SK-N-MC (cell line): Measurements from ENCODE around the gene SLC18A3.

ENCODE experiments used
- DNase-seq: peaks from one replicate; pipeline ENCODE4 v3.0.0-alpha.2; 2011; ENCODE audit warnings: low read depth, low spot score
- H3K27ac ChIP-seq: fragments of 200-600 bp; sonication (generic); 2 replicates; pipeline ENCODE4 v1.5.1; 2016; ENCODE audit warnings: mixed run types
- H3K36me3 ChIP-seq: fragments of 200-600 bp; sonication (generic); 2 replicates; pipeline ENCODE4 v1.6.1; 2017; ENCODE audit warnings: antibody characterized with exemption, low read length, mixed read lengths; ENCODE audit not compliant: insufficient read depth
- H3K4me3 ChIP-seq: fragments of 200-600 bp; sonication (generic); 2 replicates; pipeline ENCODE4 v1.5.1; 2016
- H3K9ac ChIP-seq: fragments of 200-600 bp; sonication (generic); 2 replicates; pipeline ENCODE4 v1.8.0; 2017; ENCODE audit warnings: mixed run types, mixed read lengths; ENCODE audit not compliant: insufficient read length
- H3K9me3 ChIP-seq: fragments of 200-600 bp; sonication (generic); 2 replicates; pipeline ENCODE4 v1.6.1; 2017; ENCODE audit warnings: low read depth, mild to moderate bottlenecking, antibody characterized with exemption, low read length, moderate library complexity, mixed read lengths
- EZH2 ChIP-seq: fragments of 200-600 bp; sonication (generic); IDR thresholded peaks from one replicate; pipeline ENCODE4 v1.6.1; 2017; ENCODE audit warnings: antibody characterized with exemption
- FOXP2 ChIP-seq: optimal IDR thresholded peaks from 2 replicates; pipeline ENCODE3; 2011; ENCODE audit warnings: mild to moderate bottlenecking, moderate library complexity; ENCODE audit not compliant: insufficient read depth; ENCODE audit errors: extremely low read length, control extremely low read depth
- POLR2AphosphoS5 ChIP-seq: IDR thresholded peaks from 2 replicates; pipeline ENCODE4 v1.6.1; 2012; ENCODE audit warnings: mild to moderate bottlenecking, low read depth, low read length, borderline replicate concordance

The SLC18A3 gene

GRCh38 chr10:49598164-49598856, 11.8 kb upstream of the SLC18A3 start:
- H3K36me3 ChIP-seq = no peaks in the 10 kb centered on the region
- no peak for TF ChIP-seq EZH2
- no peak for TF ChIP-seq FOXP2
- TF ChIP-seq POLR2AphosphoS5 = no peak
- H3K9ac ChIP-seq = no peak overlapping the region
- H3K9me3 ChIP-seq = no peaks in the 10 kb centered on the region
- no peak overlapping the region for H3K4me3 ChIP-seq
- no peak overlapping the region for H3K27ac ChIP-seq
- DNase-seq = no peak

DNA sequence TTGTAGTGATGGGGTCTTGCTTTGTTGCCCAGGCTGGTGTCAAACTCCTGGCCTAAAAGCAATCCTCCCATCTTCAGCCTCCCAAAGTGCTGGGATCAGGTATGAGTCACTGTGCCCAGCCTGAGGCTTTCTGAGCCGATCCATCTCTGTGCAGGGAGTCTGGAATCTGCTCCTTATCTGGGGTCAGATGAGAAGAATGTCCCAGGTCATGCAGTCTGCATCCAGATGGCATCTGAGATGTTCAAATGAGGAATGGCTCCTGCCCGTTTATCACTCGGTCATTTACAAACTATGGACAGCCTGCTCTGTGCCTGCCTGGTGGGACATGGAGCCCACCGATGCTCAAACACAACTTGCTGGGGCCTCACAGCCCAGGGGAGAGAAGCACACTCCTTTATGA, 11.1 kb upstream of the SLC18A3 start:
- no peak for DNase-seq
- TF ChIP-seq FOXP2 = no peak
- no peak for TF ChIP-seq POLR2AphosphoS5
- no peak for TF ChIP-seq EZH2
- H3K4me3 ChIP-seq = no peak overlapping the region
- no peaks in the 10 kb centered on the region for H3K9me3 ChIP-seq
- no peak overlapping the region for H3K27ac ChIP-seq
- no peak overlapping the region for H3K9ac ChIP-seq
- no peaks in the 10 kb centered on the region for H3K36me3 ChIP-seq

DNA sequence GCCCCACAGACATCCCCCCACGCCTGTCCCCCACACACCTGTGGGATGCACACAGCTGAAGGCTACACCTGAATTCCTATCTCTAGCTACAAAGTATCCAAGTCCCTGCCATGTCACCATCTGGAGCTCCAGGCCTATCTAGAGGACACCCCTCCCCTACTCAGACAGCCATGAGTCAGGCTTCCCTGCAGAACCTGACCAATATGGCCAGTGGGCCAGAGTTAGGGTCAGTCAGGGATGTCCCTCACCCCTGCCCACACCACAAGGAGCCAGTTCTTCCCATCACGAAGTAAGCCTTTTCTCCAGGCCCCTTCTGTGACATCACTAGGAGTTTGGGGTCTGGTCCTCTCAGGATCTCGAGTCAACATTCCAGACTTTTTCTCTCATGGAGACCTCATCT, 10.6 kb upstream of the SLC18A3 start:
- no peak for TF ChIP-seq POLR2AphosphoS5
- no peak for TF ChIP-seq EZH2
- no peak for TF ChIP-seq FOXP2
- Histone ChIP-seq H3K4me3 (no peak overlapping the region), H3K9ac (no peak overlapping the region), H3K36me3 (no peaks in the 10 kb centered on the region), H3K27ac (no peak overlapping the region), H3K9me3 (no peaks in the 10 kb centered on the region)
- no peak for DNase-seq

DNA sequence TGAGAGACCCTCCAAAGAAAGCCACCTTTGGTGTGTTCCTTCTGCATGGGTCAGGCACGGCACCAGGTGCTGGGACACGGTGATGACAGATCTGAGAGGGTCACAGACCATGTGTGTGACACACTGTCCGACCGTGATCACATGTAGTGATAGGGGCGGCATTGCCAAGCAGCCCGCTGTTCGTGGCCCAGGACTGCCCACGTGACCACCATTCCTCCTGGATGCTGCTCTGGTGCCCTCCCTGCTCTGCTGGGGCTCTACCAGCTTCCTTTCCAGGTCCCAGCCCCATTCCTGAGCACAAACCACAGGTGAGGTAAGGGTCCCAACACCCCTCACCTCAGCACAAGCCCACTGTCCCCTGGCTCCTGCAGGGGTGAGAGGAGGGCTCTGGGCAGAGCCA, 10.1 kb upstream of the SLC18A3 start:
- no peaks in the 10 kb centered on the region for H3K36me3 ChIP-seq
- TF ChIP-seq FOXP2 (no peak), EZH2 (no peak), POLR2AphosphoS5 (no peak)
- no peak overlapping the region for H3K27ac ChIP-seq
- H3K9me3 ChIP-seq = no peaks in the 10 kb centered on the region
- DNase-seq = no peak
- no peak overlapping the region for H3K4me3 ChIP-seq
- no peak overlapping the region for H3K9ac ChIP-seq

- no peak overlapping the region for H3K27ac ChIP-seq
- H3K36me3 ChIP-seq = no peaks in the 10 kb centered on the region
- H3K9me3 ChIP-seq = no peaks in the 10 kb centered on the region
- no peak for DNase-seq
- no peak overlapping the region for H3K9ac ChIP-seq
- TF ChIP-seq FOXP2 = no peak
- no peak for TF ChIP-seq EZH2
- no peak for TF ChIP-seq POLR2AphosphoS5
- H3K4me3 ChIP-seq = no peak overlapping the region
Measured at GRCh38 chr10:49600781-49601400, 9.2 kb upstream of the SLC18A3 start.

DNA sequence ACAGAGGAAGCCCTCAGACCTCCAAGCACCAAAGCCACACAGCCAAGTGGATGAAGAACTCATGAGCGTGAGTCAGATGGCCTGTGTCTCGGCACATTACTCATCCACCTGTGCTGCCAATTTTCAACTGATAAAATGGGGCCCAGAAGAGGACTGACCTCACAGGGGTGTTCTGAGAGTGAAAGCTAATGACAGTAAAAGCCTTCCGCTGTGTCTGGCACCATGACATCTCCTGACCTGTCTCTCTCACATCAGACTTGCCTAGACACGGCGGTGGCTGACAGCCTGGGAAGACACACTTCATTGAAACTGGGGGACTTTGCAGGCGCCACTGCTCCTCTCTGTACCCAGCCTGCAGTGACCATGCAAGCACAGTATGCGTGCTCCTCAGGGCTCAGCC, 8.3 kb upstream of the SLC18A3 start:
- DNase-seq = no peak
- Histone ChIP-seq H3K4me3 (no peak overlapping the region), H3K9ac (no peak overlapping the region), H3K36me3 (no peaks in the 10 kb centered on the region), H3K27ac (no peak overlapping the region), H3K9me3 (no peaks in the 10 kb centered on the region)
- TF ChIP-seq FOXP2 (no peak), EZH2 (no peak), POLR2AphosphoS5 (no peak)

DNA sequence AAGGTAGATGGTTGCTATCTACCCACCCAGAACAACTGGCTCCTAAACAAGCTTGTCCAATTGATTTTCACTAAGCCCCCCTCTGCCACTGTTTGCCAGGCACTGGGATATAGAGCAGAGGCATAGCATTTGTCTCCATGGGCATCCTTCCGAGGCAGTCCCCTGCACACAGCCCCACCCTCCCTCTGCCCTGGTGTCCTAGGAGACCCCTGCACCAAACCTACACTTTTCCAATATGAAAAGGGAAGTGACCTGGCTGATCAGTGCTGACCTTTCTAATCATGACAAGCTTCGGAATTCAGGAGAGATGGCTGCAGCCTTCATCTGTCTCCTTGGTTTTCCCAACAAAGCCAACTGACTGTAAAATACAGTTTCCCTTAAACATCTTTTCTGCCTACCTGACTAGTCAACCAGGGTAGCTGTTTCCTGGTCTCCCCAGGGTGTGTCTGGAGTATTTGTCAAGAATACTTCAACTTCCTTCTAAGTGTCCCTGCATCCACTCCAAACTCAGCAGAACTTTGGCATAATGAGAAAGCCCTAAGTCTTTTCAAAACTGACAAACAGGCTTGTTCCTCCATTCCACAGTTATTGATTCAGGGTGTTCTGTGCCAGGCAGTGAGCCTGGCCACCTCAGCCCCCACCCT, 7.6 kb upstream of the SLC18A3 start:
- no peak for DNase-seq
- TF ChIP-seq EZH2 (no peak), FOXP2 (no peak), POLR2AphosphoS5 (no peak)

GRCh38 chr10:49605216-49605938, 4.7 kb upstream of the SLC18A3 start:
- Histone ChIP-seq H3K9ac (no peak overlapping the region), H3K27ac (no peak overlapping the region), H3K36me3 (no peaks in the 10 kb centered on the region), H3K9me3 (no peaks in the 10 kb centered on the region), H3K4me3 (no peak overlapping the region)
- no peak for DNase-seq
- TF ChIP-seq FOXP2 (no peak), POLR2AphosphoS5 (no peak), EZH2 (no peak)

More for the DNA sequence above, 7.6 kb upstream of the SLC18A3 start:
- Histone ChIP-seq H3K9me3 (no peaks in the 10 kb centered on the region), H3K9ac (no peak overlapping the region), H3K4me3 (no peak overlapping the region), H3K36me3 (no peaks in the 10 kb centered on the region), H3K27ac (no peak overlapping the region)
